Stomach (tissue), 9 donors: ENCODE measurements around the gene RNASE13. TPM values are rescaled to one million over a fixed set of nuclear protein-coding genes. Genes with fewer than 3 reads are reported as not detected.

Experiments
- DNase-seq, 2 donors: peaks; one replicate each; pipeline versions ENCODE4 v3.0.0 to v3.0.0-alpha.2; 2013 to 2019
- H3K27ac ChIP-seq, 5 donors: fragments of 200-600 bp in 4 of 5; sonication (generic) in 4 of 5; one replicate each; pipeline ENCODE4 v1.5.1; 2013 to 2019; ENCODE audit warnings: mild to moderate bottlenecking in 1 of 5, moderate library complexity in 1 of 5
- H3K27me3 ChIP-seq, 3 donors: fragments of 200-600 bp; sonication (generic); one replicate each; pipeline ENCODE4 v1.5.1; 2017 to 2019; ENCODE audit warnings: mixed run types in 1 of 3
- H3K36me3 ChIP-seq, 4 donors: fragments of 200-600 bp; sonication (generic); 1 replicate in 3 of 4; 2 replicates in 1 of 4; pipeline ENCODE4 v1.5.1; 2016 to 2019
- H3K4me1 ChIP-seq, 4 donors: fragments of 200-600 bp; sonication (generic); one replicate each; pipeline ENCODE4 v1.5.1; 2016 to 2019
- H3K4me3 ChIP-seq, 4 donors: fragments of 200-600 bp; sonication (generic) in 3 of 4; one replicate each; pipeline ENCODE4 v1.5.1; 2016 to 2019; ENCODE audit warnings: mild to moderate bottlenecking in 1 of 4
- H3K9me3 ChIP-seq, 4 donors: fragments of 200-600 bp; sonication (generic); one replicate each; pipeline ENCODE4 v1.5.1; 2016 to 2019
- CTCF ChIP-seq, 7 experiments: fragments of 450-650 bp in 4 of 7; fragments of 200-600 bp in 3 of 7; sonication (generic) in 3 of 7; IDR thresholded peaks; one replicate each; pipeline ENCODE4 v1.5.1; 2016 to 2019; ENCODE audit warnings: antibody characterized with exemption in 7 of 7, control low read depth in 2 of 7, mild to moderate bottlenecking in 1 of 7
- EP300 ChIP-seq: sonication (generic); formaldehyde crosslinking; IDR thresholded peaks from one replicate; pipeline ENCODE4 v1.6.1; 2017; ENCODE audit warnings: antibody characterized with exemption
- POLR2A ChIP-seq, 4 donors: fragments of 450-650 bp; IDR thresholded peaks; one replicate each; pipeline ENCODE4 v1.6.1; 2016; ENCODE audit warnings: antibody characterized with exemption in 4 of 4, control low read depth in 2 of 4, mild to moderate bottlenecking in 1 of 4, moderate library complexity in 1 of 4
- POLR2AphosphoS5 ChIP-seq, 3 donors: sonication (generic); formaldehyde crosslinking; IDR thresholded peaks; one replicate each; pipeline ENCODE4 v1.6.1; 2016; ENCODE audit warnings: antibody characterized with exemption in 3 of 3
- WGBS, 5 donors: extraction: QIAGEN DNeasy Blood & Tissue Kit in 3 of 5; methylation state at CpG; one replicate each; pipeline versions ENCODE4 v1.1.5 to v1.1.7; 2013 to 2018; 5-methylcytosine and 5-hydroxymethylcytosine counted together
- intact Hi-C: fragments of 100-400 bp; cut with DNase I; formaldehyde crosslinking; loops from one replicate; pipeline ENCODE4 v1.15.1; 2023; ENCODE audit warnings: low total_unique reads
- polyA plus RNA-seq, 3 donors: library from polyadenylated mRNA; stranded (reverse); fragments of 200-250 nt; gene quantifications; one replicate each; pipeline ENCODE4 v1.2.3, GENCODE V29; 2013
- total RNA-seq, 5 donors: library from RNA; depleted of rRNA; stranded (reverse); fragments of >200 nt; gene quantifications; one replicate each; pipeline versions ENCODE4 v1.1.0 to v1.2.3, GENCODE V29; 2014 to 2016
- donor health status: healthy with polysubstance abuse.
- donor health status: Bipolar disorder and iron deficiency.
- donor health status: healthy.

RNASE13 gene
- total and polyA plus RNA-seq, 8 donors = 0.18 TPM; not detected in 7

- H3K4me1 ChIP-seq = peaks cover 0 to 14% (median 5%) of the 10 kb centered on the region in 4 donors
- no peaks in the 10 kb centered on the region for H3K36me3 ChIP-seq
- H3K9me3 ChIP-seq = no peaks in the 10 kb centered on the region
- WGBS, 5 donors = 25 to 56% (median 35%) methylated on average over 2 of the region's 2 CpGs
- no peaks in the 10 kb centered on the region for H3K27me3 ChIP-seq
- no peak overlapping the region for H3K4me3 ChIP-seq
- no peak for DNase-seq
- intact Hi-C loops = no loop called here
- TF ChIP-seq EP300 (no peak), POLR2AphosphoS5 (IDR thresholded peaks at IDR 0.05) (peak in 1 of 3 donors; percentile 18), POLR2A (IDR thresholded peaks at IDR 0.05) (no peak)
- peak overlapping the region in 1 of 5 donors; percentile 36 for H3K27ac ChIP-seq
These were observed 14.0 kb upstream of the RNASE13 start for GRCh38 chr14:21048638-21049037.

GRCh38 chr14:21047378-21047781 is 12.8 kb upstream of the RNASE13 start:
- no peak overlapping the region for H3K27ac ChIP-seq
- no peak overlapping the region for H3K4me3 ChIP-seq
- H3K27me3 ChIP-seq = no peaks in the 10 kb centered on the region
- H3K9me3 ChIP-seq = no peaks in the 10 kb centered on the region
- intact Hi-C loops = no loop called here
- peaks cover 0 to 22% (median 12%) of the 10 kb centered on the region in 4 donors for H3K4me1 ChIP-seq
- no peaks in the 10 kb centered on the region for H3K36me3 ChIP-seq
- DNase-seq = no peak
- TF ChIP-seq CTCF (IDR thresholded peaks at IDR 0.05) (no peak), EP300 (no peak), POLR2AphosphoS5 (IDR thresholded peaks at IDR 0.05) (no peak), POLR2A (IDR thresholded peaks at IDR 0.05) (no peak)
- WGBS, 5 donors = 66 to 88% (median 87%) methylated on average over 2 of the region's 2 CpGs

GRCh38 chr14:21043974-21044618 is 9.5 kb upstream of the RNASE13 start:
- H3K36me3 ChIP-seq = no peaks in the 10 kb centered on the region
- H3K27me3 ChIP-seq = no peaks in the 10 kb centered on the region
- H3K27ac ChIP-seq = peak overlapping the region in 1 of 5 donors; percentile 16
- 44 to 48% (median 47%) methylated on average over 6 of the region's 6 CpGs for WGBS, 5 donors
- no peaks in the 10 kb centered on the region for H3K9me3 ChIP-seq
- TF ChIP-seq CTCF (IDR thresholded peaks at IDR 0.05) (no peak), POLR2AphosphoS5 (IDR thresholded peaks at IDR 0.05) (no peak), EP300 (no peak), POLR2A (IDR thresholded peaks at IDR 0.05) (no peak)
- DNase-seq = peak in 1 of 2 donors; percentile 42
- no peak overlapping the region for H3K4me3 ChIP-seq
- H3K4me1 ChIP-seq = peaks cover 9 to 35% (median 22%) of the 10 kb centered on the region in 4 donors
- intact Hi-C loops = no loop called here

- Histone ChIP-seq H3K4me1 (peaks cover 16 to 40% (median 27%) of the 10 kb centered on the region in 4 donors), H3K9me3 (no peaks in the 10 kb centered on the region), H3K27me3 (no peaks in the 10 kb centered on the region), H3K36me3 (no peaks in the 10 kb centered on the region), H3K4me3 (no peak overlapping the region), H3K27ac (peak overlapping the region in 1 of 5 donors; percentile 1)
- intact Hi-C loops = no loop called here
- WGBS, 5 donors = 18 to 52% (median 38%) methylated on average over 2 of the region's 2 CpGs
- no peak for DNase-seq
- TF ChIP-seq CTCF (IDR thresholded peaks at IDR 0.05) = no peak
- no peak for TF ChIP-seq EP300
- no peak for TF ChIP-seq POLR2A (IDR thresholded peaks at IDR 0.05)
- no peak for TF ChIP-seq POLR2AphosphoS5 (IDR thresholded peaks at IDR 0.05)
These were observed 8.9 kb upstream of the RNASE13 start for GRCh38 chr14:21043387-21043973.

- no peaks in the 10 kb centered on the region for H3K27me3 ChIP-seq
- no peaks in the 10 kb centered on the region for H3K9me3 ChIP-seq
- TF ChIP-seq EP300 (no peak), POLR2A (IDR thresholded peaks at IDR 0.05) (no peak), CTCF (IDR thresholded peaks at IDR 0.05) (no peak), POLR2AphosphoS5 (IDR thresholded peaks at IDR 0.05) (no peak)
- DNase-seq = no peak
- intact Hi-C loops = no loop called here
- no peaks in the 10 kb centered on the region for H3K36me3 ChIP-seq
- WGBS, 5 donors = 50 to 60% (median 53%) methylated on average over 8 of the region's 8 CpGs
- H3K27ac ChIP-seq = no peak overlapping the region
- no peak overlapping the region for H3K4me3 ChIP-seq
- H3K4me1 ChIP-seq = peaks cover 20 to 40% (median 31%) of the 10 kb centered on the region in 4 donors
These were observed 8.3 kb upstream of the RNASE13 start for GRCh38 chr14:21042918-21043317.
